Measurements from ENCODE around the gene DPEP2.

GRCh38 chr16:67966549-67967182 lies 32.6 kb downstream of the DPEP2 start:
- no peak for TF ChIP-seq SREBF2 (IDR thresholded peaks at IDR 0.05; ENCODE audit: low read length)
- TF ChIP-seq, protein P1, sequence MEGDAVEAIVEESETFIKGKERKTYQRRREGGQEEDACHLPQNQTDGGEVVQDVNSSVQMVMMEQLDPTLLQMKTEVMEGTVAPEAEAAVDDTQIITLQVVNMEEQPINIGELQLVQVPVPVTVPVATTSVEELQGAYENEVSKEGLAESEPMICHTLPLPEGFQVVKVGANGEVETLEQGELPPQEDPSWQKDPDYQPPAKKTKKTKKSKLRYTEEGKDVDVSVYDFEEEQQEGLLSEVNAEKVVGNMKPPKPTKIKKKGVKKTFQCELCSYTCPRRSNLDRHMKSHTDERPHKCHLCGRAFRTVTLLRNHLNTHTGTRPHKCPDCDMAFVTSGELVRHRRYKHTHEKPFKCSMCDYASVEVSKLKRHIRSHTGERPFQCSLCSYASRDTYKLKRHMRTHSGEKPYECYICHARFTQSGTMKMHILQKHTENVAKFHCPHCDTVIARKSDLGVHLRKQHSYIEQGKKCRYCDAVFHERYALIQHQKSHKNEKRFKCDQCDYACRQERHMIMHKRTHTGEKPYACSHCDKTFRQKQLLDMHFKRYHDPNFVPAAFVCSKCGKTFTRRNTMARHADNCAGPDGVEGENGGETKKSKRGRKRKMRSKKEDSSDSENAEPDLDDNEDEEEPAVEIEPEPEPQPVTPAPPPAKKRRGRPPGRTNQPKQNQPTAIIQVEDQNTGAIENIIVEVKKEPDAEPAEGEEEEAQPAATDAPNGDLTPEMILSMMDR (IDR thresholded peaks at IDR 0.05 in 2 of 3, conservative IDR thresholded peaks at IDR 0.05 in 1 of 3; ENCODE audit: control insufficient read depth in 2 of 3, extremely low read depth in 1 of 3, insufficient read depth in 1 of 3, low read depth in 3 of 3, low read length in 3 of 3): no peak
- TF ChIP-seq TCF7 (IDR thresholded peaks at IDR 0.05; ENCODE audit: borderline replicate concordance): no peak
- TF ChIP-seq, protein P2, sequence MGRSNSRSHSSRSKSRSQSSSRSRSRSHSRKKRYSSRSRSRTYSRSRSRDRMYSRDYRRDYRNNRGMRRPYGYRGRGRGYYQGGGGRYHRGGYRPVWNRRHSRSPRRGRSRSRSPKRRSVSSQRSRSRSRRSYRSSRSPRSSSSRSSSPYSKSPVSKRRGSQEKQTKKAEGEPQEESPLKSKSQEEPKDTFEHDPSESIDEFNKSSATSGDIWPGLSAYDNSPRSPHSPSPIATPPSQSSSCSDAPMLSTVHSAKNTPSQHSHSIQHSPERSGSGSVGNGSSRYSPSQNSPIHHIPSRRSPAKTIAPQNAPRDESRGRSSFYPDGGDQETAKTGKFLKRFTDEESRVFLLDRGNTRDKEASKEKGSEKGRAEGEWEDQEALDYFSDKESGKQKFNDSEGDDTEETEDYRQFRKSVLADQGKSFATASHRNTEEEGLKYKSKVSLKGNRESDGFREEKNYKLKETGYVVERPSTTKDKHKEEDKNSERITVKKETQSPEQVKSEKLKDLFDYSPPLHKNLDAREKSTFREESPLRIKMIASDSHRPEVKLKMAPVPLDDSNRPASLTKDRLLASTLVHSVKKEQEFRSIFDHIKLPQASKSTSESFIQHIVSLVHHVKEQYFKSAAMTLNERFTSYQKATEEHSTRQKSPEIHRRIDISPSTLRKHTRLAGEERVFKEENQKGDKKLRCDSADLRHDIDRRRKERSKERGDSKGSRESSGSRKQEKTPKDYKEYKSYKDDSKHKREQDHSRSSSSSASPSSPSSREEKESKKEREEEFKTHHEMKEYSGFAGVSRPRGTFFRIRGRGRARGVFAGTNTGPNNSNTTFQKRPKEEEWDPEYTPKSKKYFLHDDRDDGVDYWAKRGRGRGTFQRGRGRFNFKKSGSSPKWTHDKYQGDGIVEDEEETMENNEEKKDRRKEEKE (IDR thresholded peaks at IDR 0.05): no peak
- peak; percentile 30 for TF ChIP-seq POLR2A (IDR thresholded peaks at IDR 0.05; ENCODE audit: low read depth, low read length)

Measured in GM12878 (cell line).